BJ (cell line): ENCODE measurements around the gene PTBP3. TPM values are rescaled to one million over a fixed set of nuclear protein-coding genes. Genes with fewer than 3 reads are reported as not detected.

Experiments
- CTCF ChIA-PET: fragments of 350-600 bp; formaldehyde crosslinking; extraction: SDS; loops from one replicate; lab custom pipeline; 2021; ENCODE audit warnings: antibody characterized with exemption, inconsistent platforms; lab: Yijun Ruan, JAX
- POLR2A ChIA-PET: fragments of 300-600 bp; sonication (Branson Sonifier 250); formaldehyde crosslinking; extraction: SDS; loops from one replicate; lab custom pipeline; 2021; ENCODE audit warnings: antibody characterized with exemption; lab: Charles Lee
- DNase-seq: peaks from one replicate; pipeline ENCODE4 v3.0.0-alpha.2; 2011; ENCODE audit warnings: low read depth
- H3K27me3 ChIP-seq: 2 replicates; pipeline ENCODE4 v1.6.0; 2011; ENCODE audit warnings: low read length; ENCODE audit not compliant: control insufficient read depth, insufficient read depth
- H3K36me3 ChIP-seq: 2 replicates; pipeline ENCODE4 v1.5.1; 2011; ENCODE audit warnings: low read length; ENCODE audit not compliant: control insufficient read depth, insufficient read depth
- H3K4me3 ChIP-seq: 2 replicates; pipeline ENCODE4 v1.5.1; 2011; ENCODE audit warnings: low read depth, mild to moderate bottlenecking, control low read depth, low read length
- CTCF ChIP-seq: IDR thresholded peaks from 2 replicates; pipeline ENCODE4 v1.5.1; 2011; ENCODE audit warnings: low read depth, mild to moderate bottlenecking, control low read depth, inconsistent platforms, low read length, moderate library complexity; ENCODE audit not compliant: insufficient read depth
- polyA plus RNA-seq: library from polyadenylated mRNA; depleted of rRNA; stranded (reverse); fragments of >200 nt; gene quantifications from 2 replicates; pipeline ENCODE4 v1.2.3, GENCODE V29; 2011

Gene PTBP3
- polyA plus RNA-seq, 1 experiment: 44.4 TPM

DNA sequence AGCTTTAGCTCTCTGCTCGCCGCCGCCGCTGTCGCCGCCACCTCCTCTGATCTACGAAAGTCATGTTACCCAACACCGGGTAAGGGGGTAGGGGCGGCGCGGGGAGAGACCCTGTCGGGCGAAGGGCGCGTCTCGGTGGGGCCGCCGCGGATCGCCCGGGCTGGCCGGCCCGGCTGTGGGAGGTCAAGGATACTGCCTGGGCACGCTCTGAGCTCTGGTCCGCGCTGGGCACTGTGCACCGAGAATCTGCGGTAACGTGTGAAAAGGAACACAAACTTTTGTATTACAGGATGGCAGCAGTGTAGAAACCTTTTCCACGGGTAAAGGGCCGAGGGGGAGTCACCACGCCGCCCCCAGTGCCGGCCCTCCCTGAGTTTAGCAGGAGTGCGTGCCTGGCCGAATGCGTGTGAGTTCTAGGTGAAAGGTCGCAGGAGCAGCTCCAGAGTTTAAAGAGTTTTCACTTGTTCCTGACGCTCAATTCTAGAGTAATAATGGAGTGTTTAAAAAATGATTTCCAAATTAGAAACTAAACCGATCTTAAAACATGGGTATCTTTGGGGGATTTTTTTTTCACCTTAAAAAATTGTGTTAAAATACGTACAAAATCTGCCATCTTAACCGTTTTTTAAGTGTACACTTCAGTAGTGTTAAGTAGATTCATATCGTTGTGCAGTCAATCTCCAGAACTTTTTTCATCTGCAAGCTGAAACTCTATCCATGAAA is 46.8 kb upstream of the PTBP3 start, which contains the start of gene HSDL2:
TSS of gene HSDL2 (plus strand) at position 7 of the 723 bp plus-strand sequence. CDS start at position 63, 56 bp downstream.
- Histone ChIP-seq H3K36me3 (no peaks in the 10 kb centered on the region), H3K4me3 (peak within 1 kb of the TSS; percentile 90), H3K27me3 (no peaks in the 10 kb centered on the region)
- no peak for TF ChIP-seq CTCF
- ChIA-PET CTCF (interaction anchor here (1.1 to 2.7 kb wide), 3 partner anchors 18 to 439 kb away, joined by 3 to 10 read pairs (median 3); no protein-coding TSS in a partner anchor), POLR2A (interaction anchor here (0.6 to 0.8 kb wide), 4 partner anchors 31 to 693 kb away, joined by 3 to 6 read pairs (median 4); no protein-coding TSS in a partner anchor)
- DNase-seq: no peak

DNA sequence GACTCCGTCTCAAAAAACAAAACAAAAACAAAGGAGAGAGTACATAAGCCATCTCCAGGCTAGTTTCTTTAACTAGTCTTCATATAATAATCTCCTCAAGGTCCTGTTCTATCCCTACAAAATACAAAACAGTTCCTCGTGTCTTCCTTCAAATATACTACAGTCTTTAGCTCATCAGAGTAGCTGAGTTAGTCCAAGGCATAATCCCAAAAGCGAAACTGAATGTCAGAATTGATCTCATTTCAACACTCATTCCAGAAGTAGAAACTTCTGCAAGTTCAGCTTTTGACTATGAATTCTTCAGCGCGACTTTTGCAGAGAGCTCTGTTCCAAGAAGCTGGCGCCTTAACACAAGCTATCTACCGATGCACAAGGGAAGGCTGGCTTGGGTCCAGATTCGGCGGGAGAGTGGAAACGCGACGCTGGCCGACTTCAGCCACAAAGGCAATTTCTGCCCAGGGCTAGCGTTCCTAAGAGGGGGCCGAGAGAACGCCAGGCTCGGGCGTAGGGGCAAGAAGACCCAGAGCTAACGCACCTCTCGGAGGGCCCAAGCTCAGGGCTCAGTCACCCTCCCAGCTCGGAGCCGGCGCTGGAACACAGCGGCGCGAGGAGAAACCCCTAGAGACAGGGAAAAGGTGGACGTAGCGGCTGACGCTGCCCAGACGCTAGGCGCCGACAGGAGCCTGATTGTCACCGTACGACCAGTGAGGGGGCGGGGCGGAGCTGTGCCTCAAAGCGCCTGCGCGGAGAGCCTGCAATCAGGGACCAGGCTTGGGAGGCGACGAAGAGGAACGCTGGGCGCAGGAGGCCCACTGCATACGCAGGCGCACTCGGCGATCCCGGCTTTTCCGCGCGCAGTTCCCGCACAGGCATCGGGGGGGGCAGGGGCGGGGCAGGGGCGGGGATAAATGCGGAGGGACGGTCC is 46.0 kb upstream of the PTBP3 start:
- Histone ChIP-seq H3K27me3 (no peaks in the 10 kb centered on the region), H3K36me3 (no peaks in the 10 kb centered on the region), H3K4me3 (peak overlapping the region; percentile 90)
- ChIA-PET POLR2A (interaction anchor here (0.6 to 0.8 kb wide), 4 partner anchors 32 to 692 kb away, joined by 3 to 6 read pairs (median 6); no protein-coding TSS in a partner anchor), CTCF (interaction anchor here (0.6 to 2.7 kb wide), 8 partner anchors 9 to 440 kb away, joined by 3 to 10 read pairs (median 3); no protein-coding TSS in a partner anchor)
- TF ChIP-seq CTCF: peak; percentile 14; the same call in 1 of the 2 replicates
- DNase-seq: peak; percentile 89

- POLR2A ChIA-PET: no interaction called here
- no peak for DNase-seq
- no peaks in the 10 kb centered on the region for H3K36me3 ChIP-seq
- peak overlapping the region; percentile 76 for H3K4me3 ChIP-seq
- CTCF ChIA-PET: interaction anchor here (0.6 to 2.7 kb wide), 7 partner anchors 8 to 329 kb away, joined by 3 to 10 read pairs (median 3); no protein-coding TSS in a partner anchor
- H3K27me3 ChIP-seq: no peaks in the 10 kb centered on the region
- TF ChIP-seq CTCF: no peak
Measured at GRCh38 chr9:112378328-112379176, 45.1 kb upstream of the PTBP3 start.

- POLR2A ChIA-PET: interaction anchor here (0.6 kb wide), 1 partner anchor 335 kb away, joined by 3 read pairs; no protein-coding TSS in a partner anchor
- DNase-seq: no peak
- no peak overlapping the region for H3K4me3 ChIP-seq
- CTCF ChIA-PET: interaction anchor here (1.5 to 2.7 kb wide), 2 partner anchors 11 to 16 kb away, joined by 3 to 10 read pairs; no protein-coding TSS in a partner anchor
- no peak for TF ChIP-seq CTCF
- no peaks in the 10 kb centered on the region for H3K36me3 ChIP-seq
- no peaks in the 10 kb centered on the region for H3K27me3 ChIP-seq
Measured at GRCh38 chr9:112377684-112378327, 44.4 kb upstream of the PTBP3 start.
